H1 (cell line): ENCODE measurements around the gene CCDC157. TPM values are rescaled to one million over a fixed set of nuclear protein-coding genes. Genes with fewer than 3 reads are reported as not detected.
A peak's percentile ranks its signal among the peaks of the same experiment; 100 is the strongest.

Experiments
- CTCF ChIA-PET: fragments of 300-600 bp; sonication (Branson Sonifier 250); formaldehyde crosslinking; loops from one replicate; lab custom pipeline; 2021; ENCODE audit not compliant: partially characterized antibody; lab: Charles Lee
- POLR2A ChIA-PET: fragments of 300-600 bp; sonication (Branson Sonifier 250); formaldehyde crosslinking; loops from one replicate; lab custom pipeline; 2021; ENCODE audit warnings: inconsistent platforms; ENCODE audit not compliant: partially characterized antibody; lab: Charles Lee
- DNase-seq, 2 experiments: peaks; one replicate each; pipeline versions ENCODE4 v3.0.0 to v3.0.0-alpha.2; 2010 to 2022; ENCODE audit warnings: low spot score in 2 of 2, low read depth in 1 of 2, mixed read lengths in 1 of 2
- FAIRE-seq: peaks from 2 replicates; lab custom pipeline; 2011; peaks lifted over from hg19 to GRCh38; lab: Jason Lieb, UNC
- H2AFZ ChIP-seq: 2 replicates; pipeline ENCODE4 v1.8.1; 2012; ENCODE audit warnings: low read length, inconsistent platforms
- H2AK5ac ChIP-seq: 2 replicates; pipeline ENCODE4 v1.6.1; 2013; ENCODE audit warnings: low read depth, low read length
- H2BK120ac ChIP-seq: replicated peaks from 2 replicates; pipeline ENCODE3; 2013; ENCODE audit warnings: low read depth, low read length, inconsistent platforms
- H2BK12ac ChIP-seq: 2 replicates; pipeline ENCODE4 v1.6.1; 2013; ENCODE audit warnings: low read depth, low read length
- H2BK15ac ChIP-seq: 2 replicates; pipeline ENCODE4 v1.6.1; 2013; ENCODE audit warnings: low read length
- H2BK20ac ChIP-seq: 2 replicates; pipeline ENCODE4 v1.6.1; 2013; ENCODE audit warnings: low read length
- H2BK5ac ChIP-seq: 2 replicates; pipeline ENCODE4 v1.6.1; 2013; ENCODE audit warnings: low read depth, low read length
- H3K14ac ChIP-seq: 2 replicates; pipeline ENCODE4 v1.6.1; 2013; ENCODE audit warnings: inconsistent platforms; ENCODE audit not compliant: insufficient read length
- H3K18ac ChIP-seq: 2 replicates; pipeline ENCODE4 v1.6.1; 2013; ENCODE audit warnings: low read length; ENCODE audit errors: extremely low read depth
- H3K23ac ChIP-seq: 2 replicates; pipeline ENCODE4 v1.6.1; 2013; ENCODE audit warnings: inconsistent platforms; ENCODE audit not compliant: insufficient read length
- H3K23me2 ChIP-seq: 2 replicates; pipeline ENCODE4 v1.6.1; 2013; ENCODE audit warnings: low read depth, low read length
- H3K27ac ChIP-seq: 2 replicates; pipeline ENCODE4 v1.6.1; 2011; ENCODE audit warnings: low read depth, low read length, inconsistent platforms
- H3K27me3 ChIP-seq, 4 experiments: replicated peaks in 1 of 4; 1 replicate in 1 of 4; 2 replicates in 3 of 4; pipeline versions ENCODE4 v1.6.1 to v1.8.1; 2011 to 2013; ENCODE audit warnings: low read length in 3 of 4, mild to moderate bottlenecking in 3 of 4, inconsistent platforms in 2 of 4, mixed read lengths in 2 of 4, moderate library complexity in 1 of 4; ENCODE audit not compliant: control insufficient read depth in 3 of 4, insufficient read depth in 3 of 4; ENCODE audit errors: extremely low read depth in 1 of 4
- H3K36me3 ChIP-seq, 4 experiments: 2 replicates each; pipeline versions ENCODE4 v1.6.1 to v1.8.1; 2011 to 2013; ENCODE audit warnings: mild to moderate bottlenecking in 4 of 4, low read length in 3 of 4, moderate library complexity in 2 of 4, control low read depth in 1 of 4, inconsistent platforms in 1 of 4; ENCODE audit not compliant: insufficient read depth in 4 of 4, control insufficient read depth in 2 of 4
- H3K4ac ChIP-seq: replicated peaks from 2 replicates; pipeline ENCODE3; 2013; ENCODE audit warnings: low read length, low read depth, mixed read lengths, inconsistent platforms; ENCODE audit not compliant: insufficient read length
- H3K4me1 ChIP-seq, 4 experiments: replicated peaks in 1 of 4; 1 replicate in 1 of 4; 2 replicates in 3 of 4; pipeline versions ENCODE4 v1.6.1 to v1.8.1; 2011 to 2013; ENCODE audit warnings: low read length in 3 of 4, inconsistent platforms in 2 of 4, mixed read lengths in 1 of 4; ENCODE audit not compliant: insufficient read depth in 4 of 4, control insufficient read depth in 3 of 4
- H3K4me2 ChIP-seq, 2 experiments: 2 replicates each; pipeline versions ENCODE4 v1.6.1 to v1.8.1; 2011 to 2013; ENCODE audit warnings: low read depth in 2 of 2, low read length in 2 of 2, control low read depth in 1 of 2, inconsistent platforms in 1 of 2, mild to moderate bottlenecking in 1 of 2; ENCODE audit not compliant: insufficient read depth in 1 of 2
- H3K4me3 ChIP-seq, 4 experiments: fragments of 200-600, 300-600 bp in 1 of 4; sonication (generic), shearing (Covaris generic), sonication (Bioruptor Twin) in 1 of 4; 2 replicates each; pipeline versions ENCODE4 v1.5.1 to v1.8.1; 2011 to 2016; ENCODE audit warnings: low read length in 4 of 4, low read depth in 3 of 4, control low read depth in 2 of 4, inconsistent platforms in 2 of 4, mild to moderate bottlenecking in 2 of 4, mixed read lengths in 1 of 4, moderate library complexity in 1 of 4; ENCODE audit not compliant: insufficient read depth in 2 of 4; ENCODE audit errors: extremely low read depth in 1 of 4
- H3K56ac ChIP-seq: replicated peaks from 2 replicates; pipeline ENCODE3; 2013; ENCODE audit warnings: low read depth, mild to moderate bottlenecking, mixed read lengths, low read length, inconsistent platforms; ENCODE audit not compliant: insufficient read length
- H3K79me1 ChIP-seq: 2 replicates; pipeline ENCODE4 v1.6.1; 2013; ENCODE audit warnings: low read depth, low read length, control low read depth
- H3K79me2 ChIP-seq, 2 experiments: 2 replicates each; pipeline versions ENCODE4 v1.6.1 to v1.8.1; 2012 to 2013; ENCODE audit warnings: low read length in 2 of 2, mild to moderate bottlenecking in 2 of 2, inconsistent platforms in 1 of 2; ENCODE audit not compliant: insufficient read depth in 2 of 2, control insufficient read depth in 1 of 2
- H3K9ac ChIP-seq, 4 experiments: replicated peaks in 1 of 4; 1 replicate in 1 of 4; 2 replicates in 3 of 4; pipeline versions ENCODE4 v1.6.1 to v1.8.1; 2011 to 2013; ENCODE audit warnings: low read depth in 3 of 4, low read length in 3 of 4, control low read depth in 2 of 4, mild to moderate bottlenecking in 2 of 4, moderate library complexity in 2 of 4, inconsistent platforms in 1 of 4; ENCODE audit errors: extremely low read depth in 1 of 4
- H3K9me3 ChIP-seq, 2 experiments: 2 replicates each; pipeline versions ENCODE4 v1.6.1 to v1.8.1; 2012 to 2013; ENCODE audit warnings: mild to moderate bottlenecking in 2 of 2, moderate library complexity in 2 of 2, control low read depth in 1 of 2, inconsistent platforms in 1 of 2, low read depth in 1 of 2, low read length in 1 of 2, mixed read lengths in 1 of 2; ENCODE audit not compliant: insufficient read depth in 2 of 2
- H4K20me1 ChIP-seq, 2 experiments: replicated peaks in 1 of 2; 2 replicates each; pipeline versions ENCODE3 to v1.8.1; 2011 to 2013; ENCODE audit warnings: inconsistent platforms in 2 of 2, low read length in 2 of 2, mild to moderate bottlenecking in 1 of 2; ENCODE audit not compliant: insufficient read depth in 2 of 2, control insufficient read depth in 1 of 2
- H4K5ac ChIP-seq: 2 replicates; pipeline ENCODE4 v1.6.1; 2013; ENCODE audit warnings: low read length, low read depth, mixed read lengths, inconsistent platforms; ENCODE audit not compliant: insufficient read length
- H4K8ac ChIP-seq: 2 replicates; pipeline ENCODE4 v1.8.0; 2013; ENCODE audit warnings: mild to moderate bottlenecking, moderate library complexity, low read length, inconsistent platforms; ENCODE audit not compliant: insufficient read depth; ENCODE audit errors: extremely low read depth
- H4K91ac ChIP-seq: replicated peaks from 2 replicates; pipeline ENCODE3; 2013; ENCODE audit warnings: low read length, mixed read lengths, inconsistent platforms; ENCODE audit not compliant: insufficient read length
- E2F6 ChIP-seq: IDR thresholded peaks from 2 replicates; pipeline ENCODE4 v1.6.1; 2012; ENCODE audit warnings: inconsistent platforms
- HDAC2 ChIP-seq, 2 experiments: fragments of 300-600 bp in 1 of 2; sonication (generic) in 1 of 2; IDR thresholded peaks; 2 replicates each; pipeline ENCODE4 v1.6.1; 2011 to 2012; ENCODE audit warnings: low read depth in 2 of 2, low read length in 2 of 2, mild to moderate bottlenecking in 2 of 2, moderate library complexity in 2 of 2, borderline replicate concordance in 1 of 2, inconsistent platforms in 1 of 2
- WGBS, 2 experiments: shearing (Covaris generic) in 1 of 2; methylation state at CpG; one replicate each; pipeline versions ENCODE4 v1.1.6 to v1.1.7; 2013 to 2015; ENCODE audit warnings: low lambda C conversion rate in 2 of 2, mixed read lengths in 2 of 2, inconsistent platforms in 1 of 2, low coverage in 1 of 2, missing lambda C conversion rate in 1 of 2; ENCODE audit not compliant: insufficient replicate concordance in 2 of 2, insufficient coverage in 1 of 2, insufficient read length in 1 of 2; ENCODE audit errors: extremely low coverage in 1 of 2, missing lambda C conversion rate in 1 of 2; 5-methylcytosine and 5-hydroxymethylcytosine counted together
- polyA plus RNA-seq, 7 experiments: library from polyadenylated mRNA; depleted of rRNA in 3 of 7; stranded (reverse) in 5 of 7; unstranded in 2 of 7; fragments of >200 nt in 5 of 7; fragments of 200-250 nt in 2 of 7; gene quantifications; 1 replicate in 5 of 7; 2 replicates in 1 of 7; 4 replicates in 1 of 7; pipeline versions ENCODE4 v1.2.1 to v1.2.3, GENCODE V29; 2011 to 2013; ENCODE audit warnings: missing spikeins in 2 of 7, mixed read lengths in 2 of 7
- total RNA-seq: library from RNA; stranded (reverse); fragmentation: NEBNext Ultra II Directional; extraction: Animal tissue kit (Norgen Biotek cat#: 25700); gene quantifications from 2 replicates; pipeline ENCODE4 v1.2.1, GENCODE V29; 2021
- TF ChIP-seq, protein P1 (sequence below): IDR thresholded peaks from 2 replicates; pipeline ENCODE4 v1.6.1; 2011; ENCODE audit warnings: low read length, improper control_type of control experiment

The CCDC157 gene
- total and polyA plus RNA-seq, 2 of the 8 experiments (the other 6 are each of a cell fraction or from before 2014, with no cell fraction given): 4.1 to 8.4 TPM

GRCh38 chr22:30358541-30358940 is 1.7 kb downstream of the CCDC157 start:
- H3K9ac ChIP-seq: no peak overlapping the region; a peak in 1 of 7 replicates
- H2BK20ac ChIP-seq: no peak overlapping the region
- peak overlapping the region; percentile 53; the same call in 1 of the 2 replicates for H2BK15ac ChIP-seq
- CTCF ChIA-PET: interaction anchor here (0.8 to 1.8 kb wide), 13 partner anchors 11 to 99 kb away, joined by 3 to 6 read pairs (median 3); partner anchors contain the start of genes RNF215 and TBC1D10A
- H3K27me3 ChIP-seq: no peaks in the 10 kb centered on the region
- FAIRE-seq (no peak), DNase-seq (no peak)
- H3K4me3 ChIP-seq: no peak overlapping the region
- H2BK12ac ChIP-seq: no peak overlapping the region
- H2BK5ac ChIP-seq: no peak overlapping the region
- H3K56ac ChIP-seq: no peak overlapping the region
- H3K4ac ChIP-seq: no peak overlapping the region
- H2AFZ ChIP-seq: no peak overlapping the region
- no peak overlapping the region for H3K23ac ChIP-seq
- H3K4me2 ChIP-seq: peak overlapping the region; percentile 61 to 70; a peak in 1 of 4 replicates
- H3K14ac ChIP-seq: no peak overlapping the region
- peaks cover 2% of the 10 kb centered on the region; the same call in 1 of the 2 replicates for H3K23me2 ChIP-seq
- TF ChIP-seq, protein P1, sequence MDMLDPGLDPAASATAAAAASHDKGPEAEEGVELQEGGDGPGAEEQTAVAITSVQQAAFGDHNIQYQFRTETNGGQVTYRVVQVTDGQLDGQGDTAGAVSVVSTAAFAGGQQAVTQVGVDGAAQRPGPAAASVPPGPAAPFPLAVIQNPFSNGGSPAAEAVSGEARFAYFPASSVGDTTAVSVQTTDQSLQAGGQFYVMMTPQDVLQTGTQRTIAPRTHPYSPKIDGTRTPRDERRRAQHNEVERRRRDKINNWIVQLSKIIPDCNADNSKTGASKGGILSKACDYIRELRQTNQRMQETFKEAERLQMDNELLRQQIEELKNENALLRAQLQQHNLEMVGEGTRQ: no peak
- TF ChIP-seq E2F6: no peak
- no peak for TF ChIP-seq HDAC2 (IDR thresholded peaks at IDR 0.05; ENCODE audit: borderline replicate concordance in 1 of 2, low read depth in 2 of 2, low read length in 2 of 2)
- TF ChIP-seq, all 59 proteins: peak for 0
- no peak overlapping the region for H3K18ac ChIP-seq
- H3K27ac ChIP-seq: no peak overlapping the region
- no peaks in the 10 kb centered on the region for H3K9me3 ChIP-seq
- peaks cover 3 to 19% (median 11%) of the 10 kb centered on the region in 4 experiments for H3K4me1 ChIP-seq
- POLR2A ChIA-PET: interaction anchor here (0.8 to 11.5 kb wide), 8 partner anchors 9 to 68 kb away, joined by 3 to 129 read pairs (median 4); partner anchors contain the start of gene TBC1D10A
- H4K91ac ChIP-seq: no peak overlapping the region
- H3K79me2 ChIP-seq: peaks cover 15 to 31% of the 10 kb centered on the region in 2 experiments
- H2AK5ac ChIP-seq: no peak overlapping the region
- 83% methylated on average over 6 of the region's 6 CpGs; no CpG with 5 or more reads in 1 of the 2 experiments for WGBS, 2 experiments
- peaks cover 0 to 3% (median under 1%) of the 10 kb centered on the region in 4 experiments; a peak in 1 of 8 replicates for H3K36me3 ChIP-seq
- H3K79me1 ChIP-seq: peaks cover 17% of the 10 kb centered on the region
- H4K20me1 ChIP-seq: peaks cover 5 to 11% of the 10 kb centered on the region in 2 experiments
- no peak overlapping the region for H4K5ac ChIP-seq
- H2BK120ac ChIP-seq: no peak overlapping the region
- H4K8ac ChIP-seq: no peak overlapping the region
